Caki2 (cell line): Measurements from ENCODE around the gene C2CD4A. TPM values are rescaled to one million over a fixed set of nuclear protein-coding genes. Genes with fewer than 3 reads are reported as not detected.
A peak's percentile ranks its signal among the peaks of the same experiment; 100 is the strongest.

Source experiments
- DNase-seq: peaks from one replicate; pipeline ENCODE4 v3.0.0-alpha.2; 2015; ENCODE audit warnings: low read depth
- in situ Hi-C: cut with HindIII; loops from 2 replicates; pipeline ENCODE4 v1.10.0; 2016; ENCODE audit warnings: low sequenced_read_pairs, low pct_unique_long_range_greater_than_20kb, mixed read lengths
- total RNA-seq: library from RNA; depleted of rRNA; stranded (reverse); fragments of >200 nt; shearing (Covaris generic); gene quantifications from 2 replicates; pipeline ENCODE4 v1.2.3, GENCODE V29; 2014; ENCODE audit warnings: low replicate concordance

The C2CD4A gene
- total RNA-seq, 1 experiment from 2014 or later, result 5.7 TPM

DNA sequence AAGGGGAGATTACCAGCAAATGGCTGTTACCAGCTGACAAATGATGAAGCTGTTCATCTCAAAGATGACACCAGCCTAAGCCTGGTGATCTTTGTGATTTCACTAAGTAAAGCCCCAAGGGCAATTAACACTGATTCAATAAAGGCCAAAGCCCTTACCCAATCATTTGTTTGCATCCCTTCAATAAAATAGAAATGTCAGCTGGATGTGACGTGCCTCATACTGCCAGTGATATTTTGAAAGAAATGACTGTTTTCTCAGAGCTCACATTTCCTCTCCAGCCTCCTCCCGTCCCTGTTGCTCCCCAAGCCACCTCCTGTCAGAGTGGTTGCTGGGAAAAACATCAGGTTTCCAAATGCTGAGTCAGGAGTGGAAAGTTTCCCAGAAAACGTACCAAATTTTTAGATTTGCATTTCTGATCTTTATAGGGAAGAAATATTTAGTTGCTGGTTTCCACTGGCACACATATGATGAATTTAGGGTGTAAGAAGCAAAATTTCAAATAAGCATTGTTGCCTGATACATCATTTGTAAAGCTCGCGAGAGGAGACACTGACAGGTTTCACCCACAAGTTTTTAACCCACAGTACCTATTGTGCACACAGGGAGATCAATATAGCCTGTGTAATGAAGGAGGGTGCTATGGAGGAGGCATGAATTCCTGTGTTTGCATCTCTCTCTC is 21.0 kb downstream of the C2CD4A start:
- in situ Hi-C loops, result no loop called here
- no peak for DNase-seq

- in situ Hi-C loops, result no loop called here
- DNase-seq, result no peak
Observed at GRCh38 chr15:62088353-62088693, 21.5 kb downstream of the C2CD4A start.

DNA sequence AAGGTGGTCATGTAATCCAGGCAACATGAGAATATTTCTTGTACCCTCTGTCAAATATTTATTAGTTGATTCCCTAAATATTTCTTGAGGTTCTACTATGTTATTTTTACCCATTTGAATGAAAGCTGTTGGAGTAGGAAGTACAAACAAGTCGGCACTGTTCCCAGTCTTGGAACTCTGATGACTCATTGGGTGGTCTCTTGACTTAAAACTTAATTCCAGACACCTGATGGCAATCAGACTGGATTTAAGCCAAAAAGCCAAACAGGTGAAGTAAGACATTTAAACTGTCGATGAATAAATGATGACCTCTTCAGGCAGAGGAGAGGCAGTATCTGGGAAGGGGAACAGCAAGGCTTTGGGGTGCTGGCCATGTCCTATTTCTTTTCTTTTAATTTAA is 22.8 kb downstream of the C2CD4A start:
- DNase-seq, result no peak
- in situ Hi-C loops, result no loop called here

DNA sequence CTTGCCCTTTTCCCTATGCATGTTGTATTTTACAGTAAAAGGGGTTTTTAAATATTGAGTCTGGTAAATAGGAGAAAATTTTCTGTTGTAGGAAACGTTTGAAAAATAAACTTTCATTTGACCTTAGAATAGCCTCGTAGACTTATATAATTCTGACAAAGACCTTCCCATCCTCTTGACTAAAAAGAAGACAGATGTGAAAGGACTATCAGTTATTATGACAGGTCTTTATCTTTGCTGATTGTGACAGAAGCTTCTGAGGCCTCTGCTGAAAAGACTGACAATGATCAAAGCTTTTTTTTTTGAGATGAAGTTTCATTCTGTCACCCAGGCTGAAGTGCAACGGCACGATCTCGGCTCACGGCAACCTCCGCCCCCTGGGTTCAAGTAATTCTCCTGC is 24.2 kb downstream of the C2CD4A start:
- no peak for DNase-seq
- in situ Hi-C loops, result no loop called here

- DNase-seq, result no peak
- in situ Hi-C loops, result no loop called here
Observed at GRCh38 chr15:62093809-62094208, 27.0 kb downstream of the C2CD4A start.

DNA sequence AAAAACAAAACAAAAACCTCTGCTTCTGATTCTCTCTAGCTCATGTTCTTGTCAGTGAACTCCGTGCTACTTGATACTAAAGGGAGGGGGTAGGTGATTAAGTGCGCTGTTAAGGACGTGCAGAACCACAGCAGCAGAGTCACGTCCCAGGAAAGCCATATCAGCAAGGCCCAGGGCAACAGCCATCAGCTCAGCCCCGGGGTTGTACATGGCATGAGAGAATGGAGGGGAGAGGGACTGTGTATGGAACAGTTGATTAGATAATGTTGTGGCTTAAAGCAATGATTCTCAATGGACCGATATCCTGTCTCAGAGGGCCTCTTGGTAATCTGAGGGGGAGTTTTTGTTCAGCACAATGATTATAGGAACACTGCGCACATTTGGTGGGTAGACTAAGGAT is 27.6 kb downstream of the C2CD4A start:
- in situ Hi-C loops, result no loop called here
- DNase-seq, result no peak

- in situ Hi-C loops, result no loop called here
- DNase-seq, result no peak
Observed at GRCh38 chr15:62099094-62099601, 32.4 kb downstream of the C2CD4A start.

DNA sequence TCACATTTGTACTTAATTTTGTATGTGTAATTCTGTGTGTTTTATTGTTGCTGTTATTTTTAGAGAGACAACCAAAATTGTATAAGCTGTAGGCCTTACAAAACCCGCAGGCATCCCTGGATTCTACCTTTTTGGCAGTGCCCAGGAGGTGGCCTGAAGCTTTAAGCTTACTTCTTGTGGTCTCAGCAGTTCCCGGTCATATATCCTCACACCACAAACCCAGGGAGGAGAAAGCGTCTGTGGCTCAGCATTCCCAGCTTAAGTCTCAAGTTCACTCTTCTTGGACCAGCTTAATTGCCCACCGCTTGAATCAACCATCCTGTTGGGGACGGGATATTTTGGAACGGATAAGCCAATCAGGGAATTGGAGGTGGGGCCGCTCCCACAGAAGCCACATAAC is 36.7 kb downstream of the C2CD4A start:
- no peak for DNase-seq

GRCh38 chr15:62104401-62104800 is 37.6 kb downstream of the C2CD4A start:
- in situ Hi-C loops, result no loop called here
- DNase-seq, result no peak

More for the DNA sequence above, 36.7 kb downstream of the C2CD4A start:
- in situ Hi-C loops, result no loop called here

GRCh38 chr15:62104846-62105245 is 38.1 kb downstream of the C2CD4A start:
- DNase-seq, result no peak
- in situ Hi-C loops, result no loop called here

DNA sequence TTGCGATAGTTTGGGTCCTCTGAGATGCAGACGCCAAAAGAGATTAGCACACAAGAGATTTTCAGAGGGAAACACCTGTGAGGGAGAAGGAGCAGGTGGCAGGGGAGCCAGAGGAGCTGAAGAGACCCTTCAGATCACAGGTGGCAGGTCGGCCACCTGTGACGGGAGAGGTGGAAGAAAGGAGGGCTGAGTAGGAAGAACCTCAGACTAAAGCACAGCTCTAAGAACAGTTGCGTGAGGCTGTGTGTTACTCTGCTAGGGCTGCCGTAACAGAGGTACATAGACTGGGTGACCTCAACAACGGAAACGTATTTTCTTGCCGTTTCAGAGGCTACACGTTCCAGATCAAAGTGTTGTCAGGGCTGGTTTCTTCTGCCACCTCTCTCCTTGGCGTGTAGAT is 38.5 kb downstream of the C2CD4A start:
- in situ Hi-C loops, result no loop called here
- no peak for DNase-seq

DNA sequence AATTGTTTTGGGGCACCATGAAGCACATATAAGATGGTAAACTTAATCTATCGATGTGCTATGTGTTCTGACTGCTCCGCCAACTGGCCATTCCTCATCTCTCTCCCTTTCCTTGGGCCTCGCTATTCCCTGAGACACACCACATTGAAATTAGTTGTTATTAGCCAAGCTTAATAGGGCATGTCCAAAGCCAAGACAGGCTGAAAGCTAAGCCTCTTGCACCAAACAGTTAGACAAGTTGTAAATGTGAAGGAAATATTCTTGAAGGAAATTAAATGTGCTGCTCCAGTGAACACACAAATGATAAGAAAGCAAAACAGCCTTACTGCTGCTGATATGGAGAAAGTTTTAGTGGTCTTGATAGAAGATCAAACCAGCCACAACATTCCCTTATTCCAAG is 39.3 kb downstream of the C2CD4A start:
- in situ Hi-C loops, result no loop called here
- no peak for DNase-seq

DNA sequence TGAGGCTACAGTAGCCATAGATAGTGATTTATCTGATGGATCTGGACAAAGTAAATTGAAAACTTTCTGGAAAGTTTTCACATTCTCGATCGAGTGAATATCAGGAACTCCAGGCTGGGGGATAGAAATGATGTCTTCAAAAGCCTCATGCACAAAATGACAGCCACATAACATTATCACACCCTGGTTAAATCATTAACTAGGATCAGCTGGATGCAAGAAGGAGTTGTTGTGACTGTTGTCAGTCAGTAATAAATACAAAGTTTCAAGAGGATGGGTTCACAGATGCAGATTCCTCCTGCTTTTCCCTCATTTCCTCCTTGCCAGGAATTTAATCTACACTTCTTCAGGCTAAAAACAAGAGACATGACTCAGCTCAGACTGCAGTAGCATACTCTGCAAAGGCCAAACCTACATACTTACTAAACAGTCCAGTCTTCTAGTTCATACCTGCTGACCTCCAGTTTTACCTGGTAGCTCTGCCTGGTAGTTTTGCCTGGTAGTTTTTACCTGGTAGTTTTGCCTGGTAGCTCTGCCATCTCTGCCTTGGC is 40.9 kb downstream of the C2CD4A start:
- peak; percentile 52 for DNase-seq
- in situ Hi-C loops, result no loop called here

GRCh38 chr15:62108411-62108810 is 41.6 kb downstream of the C2CD4A start:
- no peak for DNase-seq
- in situ Hi-C loops, result no loop called here

DNA sequence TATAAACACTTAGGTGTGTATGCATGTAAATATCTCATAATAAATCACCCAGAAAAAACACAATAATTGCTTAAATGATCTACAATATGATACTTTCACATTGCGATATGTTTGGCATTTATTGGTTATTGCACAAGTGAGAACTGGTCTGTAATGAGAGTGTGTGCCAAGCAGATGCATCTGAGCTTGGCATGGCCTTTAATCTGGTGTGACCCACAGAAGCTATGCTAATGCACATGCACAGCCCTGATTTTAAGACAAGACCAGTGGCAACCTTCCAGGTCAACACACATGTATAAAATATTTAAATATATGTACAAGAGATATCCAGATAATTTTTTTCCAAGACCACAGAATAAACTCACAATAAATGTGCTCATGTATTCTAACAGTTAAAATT is 42.7 kb downstream of the C2CD4A start:
- in situ Hi-C loops, result no loop called here

DNA sequence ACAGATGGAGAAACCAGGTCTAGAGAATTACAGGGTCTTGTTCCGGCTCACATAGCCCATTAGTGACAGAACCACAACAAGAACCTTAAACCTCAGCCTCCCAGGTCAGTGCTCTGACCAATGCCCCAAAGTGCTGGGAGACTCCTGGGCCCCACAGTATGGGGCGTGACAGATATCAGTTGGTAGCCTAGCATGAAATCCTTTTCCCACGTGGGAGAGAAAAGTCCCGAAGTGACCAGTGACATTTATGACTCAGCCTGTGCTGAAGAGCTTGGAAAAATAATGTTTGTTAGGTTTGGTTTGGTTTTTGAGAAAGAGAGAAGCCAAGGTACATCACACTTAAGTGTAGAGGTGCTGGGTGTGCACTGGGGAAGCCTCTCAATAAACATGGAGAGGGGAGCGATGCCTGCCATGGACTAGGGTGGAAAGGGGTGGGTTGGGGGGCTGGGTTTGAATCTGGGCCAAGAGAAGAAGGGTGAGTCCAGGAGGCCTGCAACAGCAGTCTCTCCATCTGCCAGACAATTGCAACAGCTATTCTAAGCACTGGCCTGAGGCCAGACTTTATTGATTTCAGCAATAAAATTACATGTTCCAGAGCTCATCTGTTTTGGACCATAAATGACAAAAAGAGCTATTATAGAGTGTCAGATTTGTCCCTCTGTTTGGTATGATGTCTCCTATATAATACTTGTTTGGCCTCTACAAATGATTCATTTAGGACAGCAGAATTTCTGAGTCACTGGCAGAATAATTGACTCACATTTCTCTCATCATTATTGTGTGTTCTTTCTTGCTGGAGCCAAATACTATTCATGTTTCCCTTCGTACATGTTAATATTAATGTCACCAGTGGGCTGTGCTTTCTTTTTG is 43.4 kb downstream of the C2CD4A start:
- in situ Hi-C loops, result no loop called here
- peak; percentile 70 for DNase-seq

More for the DNA sequence above, 42.7 kb downstream of the C2CD4A start:
- DNase-seq, result no peak

DNA sequence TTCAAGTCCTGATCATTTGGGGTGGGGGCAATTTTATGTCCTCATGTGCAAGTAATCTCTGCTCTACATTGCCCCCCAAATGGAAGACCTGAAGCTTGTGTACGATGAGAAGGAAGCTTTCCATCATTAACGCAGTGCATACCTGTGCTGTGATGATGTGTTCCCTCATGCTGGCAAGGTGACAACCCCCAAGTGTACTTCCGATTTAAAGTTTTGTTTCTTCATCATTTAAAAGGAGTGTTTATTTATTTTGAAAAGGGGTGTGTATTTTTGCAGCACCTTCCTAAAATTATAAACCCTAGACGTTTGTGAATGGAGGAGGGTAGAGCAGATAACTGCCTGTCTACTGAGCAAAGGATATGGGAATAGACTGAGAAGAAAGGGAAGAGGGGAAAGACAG is 45.3 kb downstream of the C2CD4A start:
- in situ Hi-C loops, result no loop called here
- no peak for DNase-seq

DNA sequence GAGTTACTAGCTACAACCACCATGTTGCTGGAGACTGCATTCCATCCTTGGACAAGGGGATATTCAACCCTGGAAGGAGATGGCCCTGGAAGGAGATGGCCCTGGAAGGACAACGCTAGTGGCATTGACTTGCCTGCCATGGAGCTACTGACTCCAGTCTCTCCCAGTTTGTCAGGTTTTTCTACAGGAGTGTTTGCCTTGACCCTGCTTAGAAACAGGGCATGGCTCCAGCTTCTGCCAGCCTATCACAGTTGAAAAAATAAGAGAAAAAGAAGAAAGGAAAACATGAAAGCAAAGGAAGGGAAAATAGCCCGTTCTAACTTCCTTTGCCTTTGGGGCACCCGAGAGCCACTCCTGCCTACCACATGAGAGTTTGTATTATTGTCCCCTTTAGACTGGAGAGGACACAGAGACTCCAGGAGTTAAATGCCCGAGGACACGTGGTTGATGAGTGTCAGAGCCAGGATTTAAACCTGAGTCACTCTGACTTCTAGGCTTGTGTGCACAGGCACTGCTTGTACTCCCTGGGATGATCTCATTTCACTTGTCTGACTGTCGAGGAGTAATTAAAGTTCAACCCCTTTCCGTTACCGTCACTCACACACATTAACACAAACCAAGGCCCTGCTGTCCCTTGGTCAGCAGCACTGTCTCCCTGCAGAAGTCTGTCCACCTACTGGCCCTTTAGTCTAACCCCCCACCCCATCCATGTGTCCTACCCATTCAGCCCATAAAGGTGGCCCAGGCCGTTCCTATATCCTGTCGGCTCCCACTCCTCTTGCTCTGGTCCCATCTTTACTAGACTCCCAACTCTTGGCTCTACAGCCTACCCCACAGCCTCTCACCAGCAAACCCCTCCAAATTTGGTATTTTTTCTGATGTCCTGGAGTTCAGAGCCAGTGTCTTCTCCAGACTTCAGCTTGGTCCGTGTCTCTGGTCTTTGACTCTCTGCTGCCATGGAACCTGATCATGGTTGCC is 46.1 kb downstream of the C2CD4A start:
- DNase-seq, result peak; percentile 96
- in situ Hi-C loops, result no loop called here
